ENCODE data around the gene TAX1BP3.

- TF ChIP-seq CTCF (IDR thresholded peaks at IDR 0.05) (peak; percentile 97), REST (IDR thresholded peaks at IDR 0.05; ENCODE audit: insufficient read depth in 1 of 2, low read depth in 2 of 2, low read length in 1 of 2) (no peak), POLR2AphosphoS5 (IDR thresholded peaks at IDR 0.05; ENCODE audit: low read depth, low read length) (no peak)
Measured at GRCh38 chr17:3683054-3683511, 14.7 kb upstream of the TAX1BP3 start.
